ENCODE results near the gene AP2A2.

AP2A2 gene

DNA sequence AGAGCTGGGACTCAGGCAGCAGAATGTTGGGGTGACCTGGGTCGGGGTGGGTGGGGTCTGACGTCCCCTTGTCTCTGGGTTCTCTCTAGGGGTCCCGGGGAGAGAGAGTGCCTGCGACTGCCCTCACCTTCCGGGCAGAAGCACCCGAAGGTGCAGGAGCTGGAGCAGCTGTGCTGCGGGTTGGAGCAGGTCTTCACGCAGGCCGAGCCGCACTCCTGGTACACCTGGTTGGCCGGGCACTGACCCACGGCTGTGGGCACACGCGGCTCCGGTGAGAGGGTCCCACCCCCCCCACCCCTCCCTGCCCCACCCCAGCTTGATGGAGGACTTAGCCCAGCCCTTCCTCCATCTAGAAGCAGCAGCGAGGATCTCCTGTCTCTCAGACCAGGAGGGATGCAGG is 104.4 kb downstream of the AP2A2 start:
- no peak for DNase-seq (ENCODE audit: low spot score)

GRCh38 chr11:1030556-1030955 is 104.9 kb downstream of the AP2A2 start:
- DNase-seq (ENCODE audit: low spot score) = no peak

- DNase-seq (ENCODE audit: low spot score) = no peak
Observed at GRCh38 chr11:1031121-1031899, 105.6 kb downstream of the AP2A2 start.

GRCh38 chr11:1032310-1032891 is 106.7 kb downstream of the AP2A2 start:
- no peak for DNase-seq (ENCODE audit: low spot score)

DNA sequence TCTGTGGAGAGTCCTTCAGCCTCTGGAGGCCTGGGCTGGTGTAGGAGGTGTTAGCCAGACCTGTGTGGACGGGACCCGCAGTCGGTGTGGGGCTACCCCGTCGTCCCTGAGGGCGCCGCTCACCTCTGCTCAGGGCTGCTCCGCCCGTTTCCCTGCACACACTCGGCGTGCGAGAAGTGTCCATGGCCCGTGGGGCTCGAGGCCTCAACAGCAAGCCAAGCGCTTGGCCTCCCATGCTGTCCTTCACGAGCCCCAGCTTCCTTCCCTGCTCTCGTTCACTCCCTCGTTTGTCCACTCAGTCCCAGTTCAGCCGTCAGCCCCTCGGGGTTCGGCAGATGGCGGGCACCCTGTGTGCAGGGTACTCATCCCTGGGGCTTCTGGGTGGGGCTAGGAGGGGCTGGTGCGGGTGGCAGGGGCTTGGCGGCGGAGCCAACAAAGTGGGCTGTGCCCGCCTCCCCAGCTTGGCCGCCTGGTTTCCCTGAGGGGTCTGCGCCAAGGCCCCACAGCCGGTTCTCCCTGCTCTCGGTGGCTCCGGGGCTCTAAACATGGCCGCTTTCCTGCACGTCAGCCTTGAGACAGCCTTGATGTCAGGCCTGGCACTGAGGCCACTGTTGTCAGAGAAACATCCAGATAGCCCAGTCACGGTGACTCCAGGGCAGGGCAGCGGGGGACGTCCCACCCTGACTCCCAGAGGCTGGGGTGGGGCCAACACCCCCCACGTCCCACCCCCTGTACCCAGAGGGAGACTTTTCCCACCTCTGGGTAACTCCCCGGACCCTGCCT is 107.5 kb downstream of the AP2A2 start:
- no peak for DNase-seq (ENCODE audit: low spot score)

GRCh38 chr11:1034001-1034400 is 108.3 kb downstream of the AP2A2 start:
- DNase-seq (ENCODE audit: low spot score) = no peak

DNA sequence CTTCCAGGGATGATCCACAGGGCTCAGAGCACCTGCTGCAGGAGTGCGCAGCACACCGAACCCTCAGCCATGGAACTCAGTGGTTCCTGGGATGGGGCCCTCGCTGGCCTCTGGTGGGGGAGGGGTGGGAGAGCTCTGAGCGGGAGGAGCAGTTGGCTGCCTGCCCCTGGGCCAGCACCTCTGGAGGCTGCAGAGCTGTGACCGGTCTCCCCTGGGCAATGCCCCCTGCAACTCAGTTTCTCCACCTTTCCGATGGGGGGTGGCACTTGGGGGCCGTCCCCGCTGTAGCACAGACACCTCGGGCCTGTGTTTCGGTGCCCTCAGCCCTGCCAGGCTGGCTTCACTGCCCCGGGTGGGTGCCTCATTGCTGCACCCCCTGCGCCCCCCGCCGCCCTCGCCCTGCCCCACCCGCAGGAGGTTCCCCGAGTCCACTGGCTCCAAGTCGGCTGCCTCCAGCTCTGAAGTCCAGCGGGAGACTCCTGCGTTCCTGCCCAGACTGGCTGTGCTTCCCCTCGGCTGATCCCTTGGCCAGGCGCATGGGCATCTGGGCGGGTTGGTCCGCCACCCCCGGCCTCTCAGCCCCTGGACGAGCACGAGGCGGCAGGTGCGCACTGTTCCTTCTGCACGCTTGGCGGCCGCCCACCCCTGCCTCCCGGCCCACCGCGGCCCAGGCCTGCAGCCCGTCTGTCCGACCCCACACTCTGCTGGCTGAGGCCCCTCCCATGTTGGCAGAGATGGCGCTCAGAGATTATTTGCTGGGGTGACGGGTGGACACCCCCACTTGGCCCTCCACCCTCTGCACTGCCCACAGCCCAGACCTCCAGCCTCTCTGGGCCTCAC is 109.0 kb downstream of the AP2A2 start:
- DNase-seq (ENCODE audit: low spot score) = no peak

GRCh38 chr11:1035577-1036283 is 110.1 kb downstream of the AP2A2 start:
- no peak for DNase-seq (ENCODE audit: low spot score)

- DNase-seq (ENCODE audit: low spot score) = no peak
Observed at GRCh38 chr11:1036303-1036923, 110.7 kb downstream of the AP2A2 start, which contains the start of gene MUC6. TSS of gene MUC6 (minus strand) at chr11:1036718. CDS start at chr11:1036655, 63 bp downstream.

DNA sequence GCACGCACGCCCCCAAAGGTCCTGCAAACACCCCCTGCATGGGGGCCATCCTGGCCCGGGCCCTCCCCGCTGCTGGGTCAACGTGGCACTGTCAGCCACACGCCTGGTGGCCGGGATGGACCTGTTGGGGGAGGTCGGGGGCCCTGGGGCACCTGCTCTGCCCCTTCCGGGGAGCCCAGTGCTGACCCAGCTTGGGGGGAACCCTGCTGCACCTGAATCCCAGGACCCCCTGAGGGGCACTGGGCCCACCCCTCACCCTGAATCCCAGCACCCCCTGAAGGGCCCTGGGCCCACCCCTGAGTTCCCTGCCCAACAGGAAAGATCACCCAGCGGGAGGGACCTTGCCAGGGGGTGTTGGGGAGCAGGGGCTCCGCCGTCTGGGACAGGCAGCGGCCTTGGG is 111.3 kb downstream of the AP2A2 start:
- no peak for DNase-seq (ENCODE audit: low spot score)

GRCh38 chr11:1037506-1038055 is 111.9 kb downstream of the AP2A2 start:
- DNase-seq (ENCODE audit: low spot score) = no peak

GRCh38 chr11:1038361-1038760 is 112.7 kb downstream of the AP2A2 start:
- no peak for DNase-seq (ENCODE audit: low spot score)

DNA sequence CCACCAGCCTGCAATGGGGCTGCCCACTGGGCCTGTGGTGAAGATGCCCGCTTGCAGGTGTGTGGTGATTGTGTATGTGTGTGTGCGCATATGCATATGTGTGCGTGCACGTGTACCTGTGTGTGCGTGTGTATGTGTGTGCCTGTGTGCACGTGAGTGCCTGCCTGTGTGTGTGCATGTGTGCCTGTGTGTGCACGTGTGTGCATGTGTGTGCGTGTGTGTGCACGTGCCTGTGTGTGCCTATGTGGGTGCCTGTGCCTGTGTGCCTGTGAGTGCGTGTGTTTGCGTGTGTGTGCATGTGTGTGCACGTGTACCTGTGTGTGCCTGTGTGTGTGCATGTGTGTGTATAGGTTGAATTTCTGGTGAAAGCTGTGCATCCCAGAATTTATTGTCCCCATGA is 113.3 kb downstream of the AP2A2 start:
- no peak for DNase-seq (ENCODE audit: low spot score)

- no peak for DNase-seq (ENCODE audit: low spot score)
Observed at GRCh38 chr11:1039481-1040427, 114.1 kb downstream of the AP2A2 start.

- no peak for DNase-seq (ENCODE audit: low spot score)
Observed at GRCh38 chr11:1040428-1041148, 114.9 kb downstream of the AP2A2 start.

DNA sequence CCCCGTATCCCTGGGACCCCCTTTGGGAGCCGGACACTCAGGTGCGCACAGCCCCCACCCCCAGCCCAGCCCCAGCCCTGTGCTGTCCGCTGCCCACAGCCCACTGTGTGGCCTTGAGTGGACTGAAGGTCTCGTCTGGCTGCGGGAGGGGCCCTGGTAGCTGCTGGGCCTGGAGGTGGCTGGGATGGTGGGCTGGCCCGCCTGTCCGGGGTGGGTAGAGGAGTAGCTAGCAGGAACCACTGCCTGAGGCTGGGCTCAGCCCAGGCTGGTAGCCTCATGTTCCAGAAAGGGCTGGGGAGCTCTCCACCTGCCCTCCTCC is 115.4 kb downstream of the AP2A2 start:
- no peak for DNase-seq (ENCODE audit: low spot score)

DNA sequence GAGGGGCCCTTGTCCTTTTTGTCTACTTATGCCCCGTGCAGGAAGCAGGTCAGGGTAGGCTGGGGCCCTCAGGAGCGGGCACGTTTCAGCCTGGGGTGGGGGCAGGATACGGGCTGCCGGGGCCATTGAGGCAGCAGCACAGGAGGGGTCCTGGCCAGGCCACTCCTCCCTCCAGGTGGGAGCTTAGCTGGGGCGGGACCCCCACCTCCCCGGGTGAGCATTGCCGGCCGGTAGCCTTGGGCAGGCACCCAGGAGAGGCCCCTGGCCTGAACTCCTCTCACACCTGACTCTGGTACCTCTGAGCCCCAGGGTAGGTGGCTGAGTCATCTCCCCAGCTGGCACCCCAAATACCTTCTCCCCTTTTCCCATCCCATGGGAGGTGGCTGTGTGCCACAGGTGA is 115.8 kb downstream of the AP2A2 start:
- DNase-seq (ENCODE audit: low spot score) = no peak

GRCh38 chr11:1041936-1042608 is 116.4 kb downstream of the AP2A2 start:
- DNase-seq (ENCODE audit: low spot score) = no peak
